Gastroesophageal sphincter (tissue), 4 donors: ENCODE measurements around the gene TMCC3. TPM values are rescaled to one million over a fixed set of nuclear protein-coding genes. Genes with fewer than 3 reads are reported as not detected.

Experiments
- ATAC-seq: fragments of 150-250 bp; one replicate; pipeline ENCODE4 v1.9.1; 2016; ENCODE audit warnings: mild to moderate bottlenecking, moderate library complexity
- H3K27ac ChIP-seq, 4 donors: fragments of 200-600 bp; sonication (generic) in 3 of 4; 1 replicate in 3 of 4; 2 replicates in 1 of 4; pipeline ENCODE4 v1.5.1; 2016 to 2019
- H3K27me3 ChIP-seq: fragments of 200-600 bp; sonication (generic); one replicate; pipeline ENCODE4 v1.5.1; 2019
- H3K36me3 ChIP-seq, 2 donors: fragments of 200-600 bp; sonication (generic); one replicate each; pipeline ENCODE4 v1.5.1; 2019; ENCODE audit warnings: control low read depth in 1 of 2
- H3K4me1 ChIP-seq, 3 donors: fragments of 200-600 bp; sonication (generic); 1 replicate in 2 of 3; 2 replicates in 1 of 3; pipeline ENCODE4 v1.5.1; 2016 to 2019; ENCODE audit warnings: control low read depth in 2 of 3
- H3K4me3 ChIP-seq, 2 donors: fragments of 200-600 bp; sonication (generic); one replicate each; pipeline ENCODE4 v1.5.1; 2019; ENCODE audit warnings: mild to moderate bottlenecking in 1 of 2, moderate library complexity in 1 of 2
- H3K9me3 ChIP-seq, 3 donors: fragments of 200-600 bp; sonication (generic); one replicate each; pipeline ENCODE4 v1.5.1; 2017 to 2019; ENCODE audit warnings: control low read depth in 2 of 3
- EP300 ChIP-seq: sonication (generic); formaldehyde crosslinking; IDR thresholded peaks from one replicate; pipeline ENCODE4 v1.6.1; 2017; ENCODE audit warnings: antibody characterized with exemption, mild to moderate bottlenecking
- POLR2A ChIP-seq, 2 donors: fragments of 450-650 bp; IDR thresholded peaks; one replicate each; pipeline ENCODE4 v1.6.1; 2017; ENCODE audit warnings: antibody characterized with exemption in 2 of 2, mild to moderate bottlenecking in 2 of 2, moderate library complexity in 1 of 2
- POLR2AphosphoS5 ChIP-seq: sonication (generic); formaldehyde crosslinking; IDR thresholded peaks from one replicate; pipeline ENCODE4 v1.6.1; 2017; ENCODE audit warnings: antibody characterized with exemption
- WGBS, 2 donors: methylation state at CpG; one replicate each; pipeline ENCODE4 v1.1.5; 2018; ENCODE audit warnings: low coverage in 1 of 2; 5-methylcytosine and 5-hydroxymethylcytosine counted together
- total RNA-seq, 4 donors: library from RNA; depleted of rRNA; stranded (reverse); fragments of >200 nt; gene quantifications; one replicate each; pipeline ENCODE4 v1.1.0, GENCODE V29; 2016
- TF ChIP-seq, protein P1 (sequence below), 4 experiments: fragments of 200-600 bp in 2 of 4; fragments of 450-650 bp in 2 of 4; sonication (generic) in 1 of 4; IDR thresholded peaks; one replicate each; pipeline ENCODE4 v1.5.1; 2017 to 2019; ENCODE audit warnings: antibody characterized with exemption in 4 of 4, mild to moderate bottlenecking in 2 of 4, moderate library complexity in 2 of 4

TMCC3 gene
- total RNA-seq, 4 donors from 2014 or later: 9.2 to 24.7 (median 20.2) TPM

- peak; percentile 25 for ATAC-seq
These were observed 27.9 kb downstream of the TMCC3 start for GRCh38 chr12:94622475-94622874.

GRCh38 chr12:94621662-94622359, 28.5 kb downstream of the TMCC3 start:
- Histone ChIP-seq H3K4me3 (no peak overlapping the region), H3K9me3 (no peaks in the 10 kb centered on the region), H3K27ac (peak overlapping the region in 1 of 4 donors; percentile 4), H3K4me1 (peaks cover 0 to 37% (median 0%) of the 10 kb centered on the region in 3 donors), H3K27me3 (no peaks in the 10 kb centered on the region), H3K36me3 (no peaks in the 10 kb centered on the region)
- WGBS, 2 donors: 55 to 74% methylated on average over 7 of the region's 7 CpGs
- TF ChIP-seq POLR2A (IDR thresholded peaks at IDR 0.05): no peak
- TF ChIP-seq EP300: no peak
- TF ChIP-seq POLR2AphosphoS5: no peak
- TF ChIP-seq, protein P1, sequence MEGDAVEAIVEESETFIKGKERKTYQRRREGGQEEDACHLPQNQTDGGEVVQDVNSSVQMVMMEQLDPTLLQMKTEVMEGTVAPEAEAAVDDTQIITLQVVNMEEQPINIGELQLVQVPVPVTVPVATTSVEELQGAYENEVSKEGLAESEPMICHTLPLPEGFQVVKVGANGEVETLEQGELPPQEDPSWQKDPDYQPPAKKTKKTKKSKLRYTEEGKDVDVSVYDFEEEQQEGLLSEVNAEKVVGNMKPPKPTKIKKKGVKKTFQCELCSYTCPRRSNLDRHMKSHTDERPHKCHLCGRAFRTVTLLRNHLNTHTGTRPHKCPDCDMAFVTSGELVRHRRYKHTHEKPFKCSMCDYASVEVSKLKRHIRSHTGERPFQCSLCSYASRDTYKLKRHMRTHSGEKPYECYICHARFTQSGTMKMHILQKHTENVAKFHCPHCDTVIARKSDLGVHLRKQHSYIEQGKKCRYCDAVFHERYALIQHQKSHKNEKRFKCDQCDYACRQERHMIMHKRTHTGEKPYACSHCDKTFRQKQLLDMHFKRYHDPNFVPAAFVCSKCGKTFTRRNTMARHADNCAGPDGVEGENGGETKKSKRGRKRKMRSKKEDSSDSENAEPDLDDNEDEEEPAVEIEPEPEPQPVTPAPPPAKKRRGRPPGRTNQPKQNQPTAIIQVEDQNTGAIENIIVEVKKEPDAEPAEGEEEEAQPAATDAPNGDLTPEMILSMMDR (IDR thresholded peaks at IDR 0.05): no peak
- ATAC-seq: no peak

More at GRCh38 chr12:94622475-94622874, 27.9 kb downstream of the TMCC3 start:
- Histone ChIP-seq H3K27ac (no peak overlapping the region), H3K9me3 (no peaks in the 10 kb centered on the region), H3K4me3 (no peak overlapping the region), H3K27me3 (no peaks in the 10 kb centered on the region), H3K4me1 (peaks cover 0 to 31% (median 0%) of the 10 kb centered on the region in 3 donors), H3K36me3 (no peaks in the 10 kb centered on the region)
- 0 to 21% methylated on average over 3 to 4 of the region's 4 CpGs for WGBS, 2 donors
- no peak for TF ChIP-seq POLR2AphosphoS5
- TF ChIP-seq, protein P1 (IDR thresholded peaks at IDR 0.05): no peak
- TF ChIP-seq POLR2A (IDR thresholded peaks at IDR 0.05): no peak
- TF ChIP-seq EP300: no peak

- TF ChIP-seq, protein P1 (IDR thresholded peaks at IDR 0.05): no peak
- no peak for TF ChIP-seq POLR2AphosphoS5
- no peak for TF ChIP-seq POLR2A (IDR thresholded peaks at IDR 0.05)
- H3K4me3 ChIP-seq: no peak overlapping the region
- no peaks in the 10 kb centered on the region for H3K27me3 ChIP-seq
- ATAC-seq: no peak
- no peak overlapping the region for H3K27ac ChIP-seq
- peaks cover 0 to 49% (median 7%) of the 10 kb centered on the region in 3 donors for H3K4me1 ChIP-seq
- 87 to 98% methylated on average over 3 of the region's 3 CpGs for WGBS, 2 donors
- no peaks in the 10 kb centered on the region for H3K9me3 ChIP-seq
- no peaks in the 10 kb centered on the region for H3K36me3 ChIP-seq
These were observed 29.7 kb downstream of the TMCC3 start for GRCh38 chr12:94620621-94621020.

GRCh38 chr12:94618995-94619695, 31.2 kb downstream of the TMCC3 start:
- ATAC-seq: no peak
- Histone ChIP-seq H3K36me3 (no peaks in the 10 kb centered on the region), H3K9me3 (no peaks in the 10 kb centered on the region), H3K4me1 (peaks cover 0 to 64% (median 7%) of the 10 kb centered on the region in 3 donors), H3K27me3 (no peaks in the 10 kb centered on the region), H3K4me3 (no peak overlapping the region), H3K27ac (no peak overlapping the region)
- TF ChIP-seq EP300 (no peak), POLR2AphosphoS5 (no peak), POLR2A (IDR thresholded peaks at IDR 0.05) (no peak)
- TF ChIP-seq, protein P1 (IDR thresholded peaks at IDR 0.05): no peak
- WGBS, 2 donors: 69 to 84% methylated on average over 2 to 6 of the region's 6 CpGs
